Measurements from ENCODE around the gene ATG7. TPM values are rescaled to one million over a fixed set of nuclear protein-coding genes. Genes with fewer than 3 reads are reported as not detected.

Gene ATG7
- total and polyA plus RNA-seq, 10 of the 15 experiments (the other 5 are each of a cell fraction or from before 2014, with no cell fraction given) = 13.5 to 49.5 (median 26.4) TPM

- Histone ChIP-seq H3K9ac (ENCODE audit: control insufficient read depth, insufficient read depth, low read length) (no peak overlapping the region), H2AFZ (ENCODE audit: control insufficient read depth, low read depth, low read length) (no peak overlapping the region), H3K4me1 (ENCODE audit: control insufficient read depth, insufficient read depth, low read length) (no peaks in the 10 kb centered on the region), H4K20me1 (ENCODE audit: control insufficient read depth, insufficient read depth) (no peaks in the 10 kb centered on the region; the same call in 1 of the 2 replicates), H3K27me3 (replicated peaks in 1 of 2; ENCODE audit: control insufficient read depth in 2 of 2, insufficient read depth in 2 of 2, low read length in 1 of 2) (no peaks in the 10 kb centered on the region), H3K9me3 (replicated peaks; ENCODE audit: control insufficient read depth, insufficient read depth, low read length) (no peaks in the 10 kb centered on the region), H3K4me3 (no peak overlapping the region), H3K27ac (ENCODE audit: control insufficient read depth, insufficient read depth) (no peak overlapping the region), H3K79me2 (ENCODE audit: control insufficient read depth, insufficient read depth, low read length) (no peaks in the 10 kb centered on the region), H3K36me3 (ENCODE audit: control insufficient read depth in 2 of 2, insufficient read depth in 2 of 2, low read length in 1 of 2) (peaks cover 7 to 39% of the 10 kb centered on the region in 2 experiments), H3K4me2 (ENCODE audit: control insufficient read depth, insufficient read depth) (no peak overlapping the region)
- SMC1A ChIA-PET (ENCODE audit: uncharacterized antibody, unreplicated experiment) = no interaction called here
- no peak for TF ChIP-seq CBFB (IDR thresholded peaks at IDR 0.05; ENCODE audit: low read depth)
- CTCF ChIA-PET = no interaction called here
- RAD21 ChIA-PET (ENCODE audit: unreplicated experiment) = interaction anchor here (1.6 kb wide), 1 partner anchor 68 kb away, joined by 3 read pairs; no protein-coding TSS in a partner anchor
- FAIRE-seq = no peak
- WGBS (ENCODE audit: insufficient coverage, insufficient replicate concordance, low lambda C conversion rate, missing lambda C conversion rate) = 96% methylated on average over 13 of the region's 13 CpGs
- no peak for ATAC-seq
- in situ Hi-C loops (cut with MboI) (no loop called here), intact Hi-C loops (cut with micrococcal nuclease; ENCODE audit: unreplicated experiment) (no loop called here)
- no TSS peak for BruUV-seq (replicated peaks)
- POLR2A ChIA-PET = interaction anchor here (0.6 kb wide), 1 partner anchor 99 kb away, joined by 4 read pairs; no protein-coding TSS in a partner anchor
- no peak for DNase-seq (ENCODE audit: low read depth, low spot score)
Observed at GRCh38 chr3:11558002-11558401, 285.8 kb downstream of the ATG7 start.

- H3K79me2 ChIP-seq (ENCODE audit: control insufficient read depth, insufficient read depth, low read length) = no peaks in the 10 kb centered on the region
Observed at GRCh38 chr3:11558411-11558903, 286.3 kb downstream of the ATG7 start.

More at GRCh38 chr3:11558411-11558903, 286.3 kb downstream of the ATG7 start:
- Histone ChIP-seq H3K27me3 (replicated peaks in 1 of 2; ENCODE audit: control insufficient read depth in 2 of 2, insufficient read depth in 2 of 2, low read length in 1 of 2) (no peaks in the 10 kb centered on the region), H2AFZ (ENCODE audit: control insufficient read depth, low read depth, low read length) (no peak overlapping the region), H4K20me1 (ENCODE audit: control insufficient read depth, insufficient read depth) (no peaks in the 10 kb centered on the region; the same call in 1 of the 2 replicates), H3K4me2 (ENCODE audit: control insufficient read depth, insufficient read depth) (no peak overlapping the region), H3K4me1 (ENCODE audit: control insufficient read depth, insufficient read depth, low read length) (no peaks in the 10 kb centered on the region), H3K36me3 (ENCODE audit: control insufficient read depth in 2 of 2, insufficient read depth in 2 of 2, low read length in 1 of 2) (peaks cover 9 to 42% of the 10 kb centered on the region in 2 experiments), H3K27ac (ENCODE audit: control insufficient read depth, insufficient read depth) (no peak overlapping the region), H3K9ac (ENCODE audit: control insufficient read depth, insufficient read depth, low read length) (no peak overlapping the region), H3K9me3 (replicated peaks; ENCODE audit: control insufficient read depth, insufficient read depth, low read length) (no peaks in the 10 kb centered on the region), H3K4me3 (no peak overlapping the region)
- TF ChIP-seq USF1 (IDR thresholded peaks at IDR 0.05; ENCODE audit: borderline replicate concordance, extremely low read length, insufficient read depth, low read depth, low read length) (no peak), IKZF1 (conservative IDR thresholded peaks at IDR 0.05) (no peak), RELA (IDR thresholded peaks at IDR 0.05; ENCODE audit: borderline replicate concordance, partially characterized antibody) (no peak), GATAD2B (conservative IDR thresholded peaks at IDR 0.05; ENCODE audit: low read depth) (no peak), SPI1 (IDR thresholded peaks at IDR 0.05; ENCODE audit: borderline replicate concordance, insufficient read depth, low read depth, low read length) (no peak), SIX5 (IDR thresholded peaks at IDR 0.05; ENCODE audit: low read depth, low read length, severe bottlenecking) (no peak)
- CTCF ChIA-PET = no interaction called here
- POLR2A ChIA-PET = interaction anchor here (0.6 kb wide), 1 partner anchor 99 kb away, joined by 4 read pairs; no protein-coding TSS in a partner anchor
- ATAC-seq = no peak
- RAD21 ChIA-PET (ENCODE audit: unreplicated experiment) = no interaction called here
- no peak for DNase-seq (ENCODE audit: low read depth, low spot score)
- no peak for FAIRE-seq
- no TSS peak for BruUV-seq (replicated peaks)
- WGBS (ENCODE audit: insufficient coverage, insufficient replicate concordance, low lambda C conversion rate, missing lambda C conversion rate) = 91% methylated on average over 16 of the region's 17 CpGs
- SMC1A ChIA-PET (ENCODE audit: uncharacterized antibody, unreplicated experiment) = no interaction called here
- intact Hi-C loops (cut with micrococcal nuclease; ENCODE audit: unreplicated experiment) (no loop called here), in situ Hi-C loops (cut with MboI) (no loop called here)
